SU-DHL-6 (cell line): ENCODE measurements around the gene TCHHL1.

ENCODE experiments used
- H2AFZ ChIP-seq: fragments of 200-600 bp; sonication (generic); 2 replicates; pipeline ENCODE4 v1.6.1; 2014; ENCODE audit warnings: low read depth, mild to moderate bottlenecking, moderate library complexity, mixed read lengths, antibody characterized with exemption, low read length; ENCODE audit not compliant: severe bottlenecking
- H3F3A ChIP-seq: fragments of 200-600 bp; shearing (Covaris generic); 2 replicates; pipeline ENCODE4 v1.6.0; 2016; ENCODE audit warnings: antibody characterized with exemption, mild to moderate bottlenecking; ENCODE audit not compliant: insufficient read depth
- H3K27ac ChIP-seq: fragments of 200-600 bp; sonication (generic); 2 replicates; pipeline ENCODE4 v1.5.1; 2016; ENCODE audit warnings: low read depth, mild to moderate bottlenecking, low read length, moderate library complexity, mixed read lengths
- H3K27me3 ChIP-seq: fragments of 200-600 bp; sonication (generic), shearing (Covaris generic); 2 replicates; pipeline ENCODE4 v1.6.0; 2014; ENCODE audit warnings: mild to moderate bottlenecking, low read length
- H3K36me3 ChIP-seq: fragments of 200-600 bp; sonication (generic); 2 replicates; pipeline ENCODE4 v1.6.1; 2014; ENCODE audit warnings: mild to moderate bottlenecking, low read length, mixed read lengths
- H3K4me2 ChIP-seq: fragments of 300-600, 200-600 bp; shearing (Covaris generic), sonication (generic); 2 replicates; pipeline ENCODE4 v1.6.0; 2014; ENCODE audit warnings: low read length, low read depth, mild to moderate bottlenecking; ENCODE audit not compliant: poor library complexity, severe bottlenecking
- H3K4me3 ChIP-seq: fragments of 200-600 bp; sonication (generic); 2 replicates; pipeline ENCODE4 v1.5.1; 2014; ENCODE audit warnings: antibody characterized with exemption, low read length, mild to moderate bottlenecking, mixed read lengths; ENCODE audit not compliant: insufficient read depth, poor library complexity, severe bottlenecking
- H3K79me2 ChIP-seq: fragments of 200-600 bp; sonication (generic); 2 replicates; pipeline ENCODE4 v1.6.1; 2014; ENCODE audit warnings: mild to moderate bottlenecking, low read length, moderate library complexity; ENCODE audit not compliant: insufficient read depth
- H3K9ac ChIP-seq: fragments of 200-600 bp; sonication (generic); 2 replicates; pipeline ENCODE4 v1.7.0; 2014; ENCODE audit warnings: mild to moderate bottlenecking, low read length
- H3K9me2 ChIP-seq: fragments of 200-600 bp; sonication (generic); replicated peaks from 2 replicates; pipeline ENCODE4 v1.6.1; 2014; ENCODE audit warnings: low read length; ENCODE audit not compliant: insufficient read depth
- H3K9me3 ChIP-seq: fragments of 200-600 bp; sonication (generic); 2 replicates; pipeline ENCODE4 v1.6.1; 2014; ENCODE audit warnings: low read length, mixed read lengths; ENCODE audit not compliant: insufficient read depth
- H4K20me1 ChIP-seq: fragments of 200-600 bp; sonication (generic); 2 replicates; pipeline ENCODE4 v1.6.1; 2014; ENCODE audit warnings: low read depth, mild to moderate bottlenecking, antibody characterized with exemption, low read length, moderate library complexity, mixed read lengths
- CTCF ChIP-seq: fragments of 200-600 bp; sonication (generic); IDR thresholded peaks from one replicate; pipeline ENCODE4 v1.5.1; 2017; ENCODE audit warnings: antibody characterized with exemption, mild to moderate bottlenecking, low read length, moderate library complexity; ENCODE audit not compliant: insufficient read depth, poor library complexity, severe bottlenecking
- EZH2phosphoT487 ChIP-seq: fragments of 200-600 bp; sonication (generic), shearing (Covaris generic); conservative IDR thresholded peaks from 2 replicates; pipeline ENCODE4 v1.6.1; 2018; ENCODE audit warnings: mild to moderate bottlenecking, antibody characterized with exemption, low read length, moderate library complexity, mixed read lengths

The TCHHL1 gene

GRCh38 chr1:152044386-152044785 lies 44.5 kb downstream of the TCHHL1 start:
- Histone ChIP-seq H3K9ac (no peak overlapping the region), H4K20me1 (no peaks in the 10 kb centered on the region), H3K4me2 (no peak overlapping the region), H2AFZ (no peak overlapping the region), H3K27me3 (no peaks in the 10 kb centered on the region), H3K36me3 (no peaks in the 10 kb centered on the region), H3K9me3 (no peaks in the 10 kb centered on the region), H3K4me3 (no peak overlapping the region), H3F3A (no peaks in the 10 kb centered on the region), H3K79me2 (no peaks in the 10 kb centered on the region), H3K27ac (no peak overlapping the region), H3K9me2 (no peaks in the 10 kb centered on the region)
- no peak for TF ChIP-seq CTCF
- no peak for TF ChIP-seq EZH2phosphoT487

GRCh38 chr1:152043870-152044269 lies 45.0 kb downstream of the TCHHL1 start:
- Histone ChIP-seq H3K9ac (no peak overlapping the region), H4K20me1 (no peaks in the 10 kb centered on the region), H3K27me3 (no peaks in the 10 kb centered on the region), H3K27ac (no peak overlapping the region), H3K9me2 (no peaks in the 10 kb centered on the region), H3K4me3 (no peak overlapping the region), H3K36me3 (no peaks in the 10 kb centered on the region), H3F3A (no peaks in the 10 kb centered on the region), H3K4me2 (no peak overlapping the region), H2AFZ (no peak overlapping the region), H3K79me2 (no peaks in the 10 kb centered on the region), H3K9me3 (no peaks in the 10 kb centered on the region)
- TF ChIP-seq CTCF (no peak), EZH2phosphoT487 (no peak)

GRCh38 chr1:152042030-152042429 lies 46.8 kb downstream of the TCHHL1 start:
- TF ChIP-seq CTCF (no peak), EZH2phosphoT487 (no peak)
- Histone ChIP-seq H3K9me3 (no peaks in the 10 kb centered on the region), H3K27ac (no peak overlapping the region), H3K27me3 (no peaks in the 10 kb centered on the region), H3F3A (no peaks in the 10 kb centered on the region), H3K36me3 (no peaks in the 10 kb centered on the region), H3K4me3 (no peak overlapping the region), H4K20me1 (no peaks in the 10 kb centered on the region), H2AFZ (no peak overlapping the region), H3K9me2 (no peaks in the 10 kb centered on the region), H3K79me2 (no peaks in the 10 kb centered on the region), H3K4me2 (no peak overlapping the region), H3K9ac (no peak overlapping the region)

- no peak overlapping the region for H3K9ac ChIP-seq
- no peak overlapping the region for H3K4me2 ChIP-seq
- TF ChIP-seq CTCF, result no peak
- no peak for TF ChIP-seq EZH2phosphoT487
- no peaks in the 10 kb centered on the region for H3K27me3 ChIP-seq
- H3F3A ChIP-seq, result no peaks in the 10 kb centered on the region
- no peaks in the 10 kb centered on the region for H3K36me3 ChIP-seq
- H2AFZ ChIP-seq, result no peak overlapping the region
- no peaks in the 10 kb centered on the region for H4K20me1 ChIP-seq
- no peaks in the 10 kb centered on the region for H3K9me2 ChIP-seq
- H3K27ac ChIP-seq, result no peak overlapping the region
- H3K4me3 ChIP-seq, result no peak overlapping the region
- H3K9me3 ChIP-seq, result no peaks in the 10 kb centered on the region
- no peaks in the 10 kb centered on the region for H3K79me2 ChIP-seq
Measured at GRCh38 chr1:152039886-152040285, 49.0 kb downstream of the TCHHL1 start.
